IMR-90 (cell line): ENCODE data around the gene FOXN3. TPM values are rescaled to one million over a fixed set of nuclear protein-coding genes. Genes with fewer than 3 reads are reported as not detected.

ENCODE experiments used
- ATAC-seq: fragments of 200-7000 bp; cut with Tn5 transposase; 2 replicates; pipeline ENCODE4 v1.9.1; 2020; ENCODE audit warnings: low read depth, mild to moderate bottlenecking, moderate library complexity
- BruUV-seq: library from RNA; stranded (reverse); fragments of 400-500 nt; replicated peaks from 2 replicates; lab custom pipeline; 2021; lab: Mats Ljungman, UMichigan
- CTCF ChIA-PET: fragments of 300-600 bp; formaldehyde crosslinking; extraction: SDS; loops from one replicate; lab custom pipeline; 2021; ENCODE audit warnings: antibody characterized with exemption; lab: Yijun Ruan, JAX
- POLR2A ChIA-PET: fragments of 300-600 bp; sonication (Branson Sonifier 250); formaldehyde crosslinking; loops from one replicate; lab custom pipeline; 2022; ENCODE audit warnings: antibody characterized with exemption; ENCODE audit not compliant: unreplicated experiment; lab: Charles Lee
- DNase-seq: peaks from one replicate; pipeline ENCODE4 v3.0.0; 2013
- H2AFZ ChIP-seq: replicated peaks from 2 replicates; pipeline ENCODE3; 2013; ENCODE audit warnings: low read length, mild to moderate bottlenecking; ENCODE audit not compliant: poor library complexity
- H2AK5ac ChIP-seq: 2 replicates; pipeline ENCODE4 v1.6.1; 2013; ENCODE audit warnings: low read depth, low read length, inconsistent platforms
- H2AK9ac ChIP-seq: replicated peaks from 2 replicates; pipeline ENCODE3; 2013; ENCODE audit warnings: mild to moderate bottlenecking, low read depth, low read length, moderate library complexity; ENCODE audit not compliant: poor library complexity
- H2BK120ac ChIP-seq: 2 replicates; pipeline ENCODE4 v1.6.1; 2013; ENCODE audit warnings: low read depth, low read length, inconsistent platforms
- H2BK15ac ChIP-seq: 3 replicates; pipeline ENCODE4 v1.6.1; 2013; ENCODE audit warnings: low read depth, low read length, inconsistent platforms
- H2BK20ac ChIP-seq: 2 replicates; pipeline ENCODE4 v1.6.1; 2013; ENCODE audit warnings: low read depth, mild to moderate bottlenecking, inconsistent platforms, low read length, moderate library complexity
- H2BK5ac ChIP-seq: 2 replicates; pipeline ENCODE4 v1.6.1; 2013; ENCODE audit warnings: mild to moderate bottlenecking, low read depth, low read length, inconsistent platforms; ENCODE audit not compliant: poor library complexity, severe bottlenecking
- H3K14ac ChIP-seq: replicated peaks from 2 replicates; pipeline ENCODE4 v1.6.1; 2013; ENCODE audit warnings: low read depth, low read length, inconsistent platforms
- H3K18ac ChIP-seq: 2 replicates; pipeline ENCODE4 v1.6.1; 2013; ENCODE audit warnings: low read depth, low read length, control low read depth
- H3K23ac ChIP-seq: 2 replicates; pipeline ENCODE4 v1.6.1; 2013; ENCODE audit warnings: low read depth, low read length, inconsistent platforms
- H3K27ac ChIP-seq: 2 replicates; pipeline ENCODE4 v1.5.1; 2013; ENCODE audit warnings: mild to moderate bottlenecking, control low read depth, low read length; ENCODE audit not compliant: insufficient read depth
- H3K27me3 ChIP-seq: 2 replicates; pipeline ENCODE4 v1.6.1; 2013; ENCODE audit warnings: low read length; ENCODE audit not compliant: control insufficient read depth, insufficient read depth
- H3K36me3 ChIP-seq: 2 replicates; pipeline ENCODE4 v1.6.1; 2013; ENCODE audit warnings: low read length, mixed read lengths; ENCODE audit not compliant: control insufficient read depth, insufficient read depth
- H3K4ac ChIP-seq: 2 replicates; pipeline ENCODE4 v1.6.1; 2013; ENCODE audit warnings: low read depth, low read length, inconsistent platforms
- H3K4me1 ChIP-seq: 2 replicates; pipeline ENCODE4 v1.6.1; 2013; ENCODE audit warnings: low read length, mixed read lengths; ENCODE audit not compliant: control insufficient read depth, insufficient read depth
- H3K4me2 ChIP-seq: 2 replicates; pipeline ENCODE4 v1.6.1; 2013; ENCODE audit warnings: low read depth, mild to moderate bottlenecking, control low read depth, low read length, moderate library complexity
- H3K4me3 ChIP-seq: 2 replicates; pipeline ENCODE4 v1.5.1; 2013; ENCODE audit warnings: low read depth, mild to moderate bottlenecking, control low read depth, low read length, moderate library complexity; ENCODE audit not compliant: insufficient read depth
- H3K56ac ChIP-seq: 2 replicates; pipeline ENCODE4 v1.6.1; 2013; ENCODE audit warnings: low read length, inconsistent platforms; ENCODE audit not compliant: insufficient read depth; ENCODE audit errors: extremely low read depth
- H3K79me1 ChIP-seq, 2 experiments: 2 replicates each; pipeline ENCODE4 v1.6.1; 2013; ENCODE audit warnings: low read length in 2 of 2, inconsistent platforms in 1 of 2, low read depth in 1 of 2
- H3K9ac ChIP-seq: 2 replicates; pipeline ENCODE4 v1.6.1; 2013; ENCODE audit warnings: low read depth, low read length, control low read depth
- H3K9me1 ChIP-seq: 2 replicates; pipeline ENCODE4 v1.6.1; 2013; ENCODE audit warnings: low read length, inconsistent platforms; ENCODE audit not compliant: insufficient read depth
- H3K9me3 ChIP-seq: 2 replicates; pipeline ENCODE4 v1.6.1; 2013; ENCODE audit warnings: low read length; ENCODE audit not compliant: control insufficient read depth, insufficient read depth
- H4K20me1 ChIP-seq: 2 replicates; pipeline ENCODE4 v1.6.1; 2013; ENCODE audit warnings: low read length, inconsistent platforms; ENCODE audit not compliant: insufficient read depth
- H4K5ac ChIP-seq: 2 replicates; pipeline ENCODE4 v1.6.1; 2013; ENCODE audit warnings: mild to moderate bottlenecking, low read depth, low read length, control low read depth
- H4K8ac ChIP-seq, 2 experiments: 2 replicates each; pipeline ENCODE4 v1.6.1; 2013; ENCODE audit warnings: low read depth in 2 of 2, low read length in 2 of 2, control low read depth in 1 of 2, inconsistent platforms in 1 of 2
- H4K91ac ChIP-seq: 2 replicates; pipeline ENCODE4 v1.6.1; 2013; ENCODE audit warnings: low read depth, low read length, inconsistent platforms; ENCODE audit not compliant: insufficient read depth
- BHLHE40 ChIP-seq: fragments of 150-350 bp; IDR thresholded peaks from 2 replicates; pipeline ENCODE4 v1.6.1; 2016; ENCODE audit warnings: mild to moderate bottlenecking, low read depth, low read length
- CEBPB ChIP-seq: IDR thresholded peaks from 2 replicates; pipeline ENCODE4 v1.6.1; 2012; ENCODE audit warnings: low read depth, low read length, improper control_type of control experiment
- CHD1 ChIP-seq: IDR thresholded peaks from 2 replicates; pipeline ENCODE4 v1.6.1; 2012; ENCODE audit warnings: low read depth, low read length, improper control_type of control experiment
- CTCF ChIP-seq: conservative IDR thresholded peaks from 2 replicates; pipeline ENCODE4 v1.5.1; 2012; ENCODE audit warnings: mild to moderate bottlenecking, low read depth, low read length, improper control_type of control experiment
- FOS ChIP-seq: fragments of 150-350 bp; IDR thresholded peaks from 2 replicates; pipeline ENCODE4 v1.6.1; 2016; ENCODE audit warnings: low read depth, low read length
- MAFK ChIP-seq: IDR thresholded peaks from 2 replicates; pipeline ENCODE4 v1.6.1; 2012; ENCODE audit warnings: low read depth, low read length, improper control_type of control experiment
- MAZ ChIP-seq: IDR thresholded peaks from 2 replicates; pipeline ENCODE4 v1.6.1; 2012; ENCODE audit warnings: low read depth, mild to moderate bottlenecking, low read length, improper control_type of control experiment, moderate library complexity, borderline replicate concordance
- MXI1 ChIP-seq: IDR thresholded peaks from 2 replicates; pipeline ENCODE4 v1.6.1; 2012; ENCODE audit warnings: low read depth, mild to moderate bottlenecking, low read length, moderate library complexity, borderline replicate concordance
- NFE2L2 ChIP-seq: fragments of 150-350 bp; IDR thresholded peaks from 2 replicates; pipeline ENCODE4 v1.6.1; 2016; ENCODE audit warnings: low read depth, mild to moderate bottlenecking, low read length
- POLR2A ChIP-seq: IDR thresholded peaks from 2 replicates; pipeline ENCODE4 v1.6.1; 2012; ENCODE audit warnings: mild to moderate bottlenecking, low read depth, low read length
- RAD21 ChIP-seq: IDR thresholded peaks from 2 replicates; pipeline ENCODE4 v1.6.1; 2012; ENCODE audit warnings: low read length, improper control_type of control experiment
- RCOR1 ChIP-seq: IDR thresholded peaks from 2 replicates; pipeline ENCODE4 v1.6.1; 2012; ENCODE audit warnings: mild to moderate bottlenecking, low read length, improper control_type of control experiment; ENCODE audit not compliant: insufficient replicate concordance
- RFX5 ChIP-seq: IDR thresholded peaks from 2 replicates; pipeline ENCODE4 v1.8.0; 2012; ENCODE audit warnings: low read depth, mild to moderate bottlenecking, low read length, moderate library complexity
- SMC3 ChIP-seq: fragments of 150-350 bp; IDR thresholded peaks from 2 replicates; pipeline ENCODE4 v1.6.1; 2016; ENCODE audit warnings: low read depth, mild to moderate bottlenecking, antibody characterized with exemption, low read length, moderate library complexity
- WGBS, 2 experiments: methylation state at CpG; one replicate each; pipeline versions ENCODE4 v1.1.5 to v1.1.7; 2013; ENCODE audit warnings: missing lambda C conversion rate in 2 of 2; ENCODE audit not compliant: insufficient read length in 1 of 2; ENCODE audit errors: extremely low coverage in 2 of 2; 5-methylcytosine and 5-hydroxymethylcytosine counted together
- dilution Hi-C: fragments of 300-500 bp; cut with HindIII; formaldehyde crosslinking; loops from one replicate; pipeline ENCODE4 v1.14.3; 2018; ENCODE audit warnings: low sequenced_read_pairs; ENCODE audit not compliant: unreplicated experiment
- in situ Hi-C: fragments of 300-500 bp; cut with MboI; formaldehyde crosslinking; loops from 3 replicates; pipeline ENCODE4 v1.14.3; 2019; ENCODE audit warnings: low sequenced_read_pairs, inconsistent platforms, mixed read lengths
- intact Hi-C: fragments of 100-400 bp; cut with micrococcal nuclease; formaldehyde crosslinking; loops from 2 replicates; pipeline ENCODE4 v1.10.0; 2022
- polyA plus RNA-seq, 3 experiments: library from polyadenylated mRNA; depleted of rRNA; stranded (reverse); fragments of >200 nt; gene quantifications; 2 replicates each; pipeline ENCODE4 v1.2.3, GENCODE V29; 2012; ENCODE audit warnings: low replicate concordance in 1 of 3
- total RNA-seq: library from RNA; depleted of rRNA; stranded (reverse); fragments of >200 nt; gene quantifications from 2 replicates; pipeline ENCODE4 v1.2.3, GENCODE V29; 2012
- TF ChIP-seq, protein P1 (sequence below): fragments of 150-350 bp; IDR thresholded peaks from 2 replicates; pipeline ENCODE4 v1.6.1; 2016; ENCODE audit warnings: low read depth, mild to moderate bottlenecking, low read length, moderate library complexity, borderline replicate concordance
- TF ChIP-seq, protein P2 (sequence below): fragments of 150-350 bp; IDR thresholded peaks from 2 replicates; pipeline ENCODE4 v1.6.1; 2017; ENCODE audit warnings: mild to moderate bottlenecking, antibody characterized with exemption, low read length, low read depth

FOXN3 gene
- total and polyA plus RNA-seq, 2 of the 4 experiments (the other 2 are of a cell fraction), result 22.6 to 33.7 TPM

DNA sequence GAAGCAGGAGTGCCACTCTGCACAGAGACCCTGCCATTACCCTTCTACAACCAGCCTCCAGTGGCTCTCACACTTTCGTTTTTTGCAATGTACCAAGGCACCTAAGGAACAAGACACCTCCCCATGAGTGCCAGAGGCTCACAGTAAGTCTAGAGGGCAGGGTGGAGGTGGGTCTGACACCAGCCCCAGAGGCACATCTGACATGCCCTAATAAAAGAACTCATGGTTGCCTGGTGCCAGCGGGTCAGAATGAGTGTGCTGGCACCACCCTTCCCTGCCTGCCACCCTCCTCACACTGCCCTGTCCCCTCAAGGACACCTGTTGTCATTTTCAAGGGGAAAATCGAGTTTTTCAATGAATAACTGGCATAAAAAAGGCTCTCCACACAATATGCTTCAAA lies 161.2 kb downstream of the FOXN3 start:
- TF ChIP-seq MAFK, result no peak
- TF ChIP-seq CEBPB, result no peak
- no peak for TF ChIP-seq FOS
- no peak for TF ChIP-seq NFE2L2
- TF ChIP-seq RCOR1, result no peak
- TF ChIP-seq MAZ, result no peak
- TF ChIP-seq, protein P1, sequence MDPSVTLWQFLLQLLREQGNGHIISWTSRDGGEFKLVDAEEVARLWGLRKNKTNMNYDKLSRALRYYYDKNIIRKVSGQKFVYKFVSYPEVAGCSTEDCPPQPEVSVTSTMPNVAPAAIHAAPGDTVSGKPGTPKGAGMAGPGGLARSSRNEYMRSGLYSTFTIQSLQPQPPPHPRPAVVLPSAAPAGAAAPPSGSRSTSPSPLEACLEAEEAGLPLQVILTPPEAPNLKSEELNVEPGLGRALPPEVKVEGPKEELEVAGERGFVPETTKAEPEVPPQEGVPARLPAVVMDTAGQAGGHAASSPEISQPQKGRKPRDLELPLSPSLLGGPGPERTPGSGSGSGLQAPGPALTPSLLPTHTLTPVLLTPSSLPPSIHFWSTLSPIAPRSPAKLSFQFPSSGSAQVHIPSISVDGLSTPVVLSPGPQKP, result no peak
- no peak for TF ChIP-seq BHLHE40
- no peak for TF ChIP-seq RAD21
- TF ChIP-seq, protein P2, sequence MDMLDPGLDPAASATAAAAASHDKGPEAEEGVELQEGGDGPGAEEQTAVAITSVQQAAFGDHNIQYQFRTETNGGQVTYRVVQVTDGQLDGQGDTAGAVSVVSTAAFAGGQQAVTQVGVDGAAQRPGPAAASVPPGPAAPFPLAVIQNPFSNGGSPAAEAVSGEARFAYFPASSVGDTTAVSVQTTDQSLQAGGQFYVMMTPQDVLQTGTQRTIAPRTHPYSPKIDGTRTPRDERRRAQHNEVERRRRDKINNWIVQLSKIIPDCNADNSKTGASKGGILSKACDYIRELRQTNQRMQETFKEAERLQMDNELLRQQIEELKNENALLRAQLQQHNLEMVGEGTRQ, result no peak
- no peak for TF ChIP-seq RFX5
- TF ChIP-seq POLR2A, result no peak
- TF ChIP-seq CHD1, result no peak
- no peak for TF ChIP-seq CTCF
- no peak for TF ChIP-seq MXI1
- TF ChIP-seq SMC3, result no peak
- H4K8ac ChIP-seq, result no peak overlapping the region
- dilution Hi-C loops (no loop called here), in situ Hi-C loops (no loop called here), intact Hi-C loops (no loop called here)
- no peak overlapping the region for H2BK120ac ChIP-seq
- peaks cover 17% of the 10 kb centered on the region; the same call in 1 of the 2 replicates for H3K9me1 ChIP-seq
- H3K4me2 ChIP-seq, result no peak overlapping the region
- CTCF ChIA-PET, result no interaction called here
- no peak overlapping the region for H3K56ac ChIP-seq
- no peak overlapping the region for H3K9ac ChIP-seq
- H2BK20ac ChIP-seq, result no peak overlapping the region
- no peaks in the 10 kb centered on the region for H3K27me3 ChIP-seq
- no peak overlapping the region for H3K4me3 ChIP-seq
- H2AK5ac ChIP-seq, result no peak overlapping the region
- H3K4ac ChIP-seq, result no peak overlapping the region
- ATAC-seq (no peak), DNase-seq (no peak)
- H3K36me3 ChIP-seq, result peaks cover 5% of the 10 kb centered on the region; the same call in 1 of the 2 replicates
- no peak overlapping the region for H2BK5ac ChIP-seq
- H2AK9ac ChIP-seq, result no peak overlapping the region
- no peak overlapping the region for H2BK15ac ChIP-seq
- peaks cover 1% of the 10 kb centered on the region for H3K4me1 ChIP-seq
- POLR2A ChIA-PET, result no interaction called here
- no peak overlapping the region for H4K91ac ChIP-seq
- peaks cover 66 to 80% of the 10 kb centered on the region in 2 experiments for H3K79me1 ChIP-seq
- no TSS peak for BruUV-seq
- no peak overlapping the region for H3K14ac ChIP-seq
- WGBS, 2 experiments, result 90% methylated on average over 2 of the region's 3 CpGs; no CpG with 5 or more reads in 1 of the 2 experiments
- H3K23ac ChIP-seq, result no peak overlapping the region
- no peak overlapping the region for H3K18ac ChIP-seq
- no peak overlapping the region for H4K5ac ChIP-seq
- H4K20me1 ChIP-seq, result peaks cover 34% of the 10 kb centered on the region
- H2AFZ ChIP-seq, result no peak overlapping the region
- H3K9me3 ChIP-seq, result no peaks in the 10 kb centered on the region
- H3K27ac ChIP-seq, result no peak overlapping the region
